Measurements from ENCODE around the gene IL15.

IL15 gene

DNA sequence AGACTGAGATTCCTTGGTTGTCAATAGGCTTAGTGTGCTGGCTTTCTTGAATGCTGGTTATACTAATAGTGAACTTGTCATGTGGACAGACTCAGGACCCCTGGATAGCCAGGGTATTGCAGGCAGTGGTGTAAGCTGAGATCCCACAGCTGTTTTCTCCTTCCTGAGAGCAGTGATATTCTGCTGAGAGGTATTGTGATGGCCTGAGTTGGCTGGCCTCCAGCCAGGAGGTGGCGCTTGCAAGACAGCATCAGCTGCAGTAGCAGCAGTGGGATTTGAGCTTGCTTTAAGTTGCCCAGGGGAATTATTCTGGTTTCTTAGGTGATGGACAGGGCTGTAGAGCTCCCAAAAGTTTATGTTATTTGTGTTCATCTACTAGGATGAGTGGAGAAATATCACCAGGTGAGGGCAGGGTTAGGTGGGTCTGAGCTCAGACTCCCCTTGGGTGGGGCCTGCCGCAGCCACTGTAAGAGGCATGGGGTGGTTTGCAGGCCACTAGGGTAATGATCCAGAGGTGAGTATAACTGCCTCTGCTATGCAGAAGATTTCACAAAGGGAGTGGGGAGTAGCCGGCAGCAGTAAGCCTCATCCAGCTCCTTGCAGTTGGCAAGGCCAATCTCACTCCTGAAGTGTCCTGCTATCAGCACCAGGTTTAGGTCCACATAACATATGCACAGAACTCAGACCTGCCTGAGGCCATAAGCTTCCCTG lies 66.2 kb downstream of the IL15 start:
- no peak overlapping the region for H3K4me3 Mint-ChIP-seq
- peaks cover 7% of the 10 kb centered on the region for H3K4me1 Mint-ChIP-seq
- H3K27me3 Mint-ChIP-seq (ENCODE audit: low read depth) = no peaks in the 10 kb centered on the region
- H3K9me3 Mint-ChIP-seq = peaks cover 39% of the 10 kb centered on the region
- TF ChIP-seq, protein P1, sequence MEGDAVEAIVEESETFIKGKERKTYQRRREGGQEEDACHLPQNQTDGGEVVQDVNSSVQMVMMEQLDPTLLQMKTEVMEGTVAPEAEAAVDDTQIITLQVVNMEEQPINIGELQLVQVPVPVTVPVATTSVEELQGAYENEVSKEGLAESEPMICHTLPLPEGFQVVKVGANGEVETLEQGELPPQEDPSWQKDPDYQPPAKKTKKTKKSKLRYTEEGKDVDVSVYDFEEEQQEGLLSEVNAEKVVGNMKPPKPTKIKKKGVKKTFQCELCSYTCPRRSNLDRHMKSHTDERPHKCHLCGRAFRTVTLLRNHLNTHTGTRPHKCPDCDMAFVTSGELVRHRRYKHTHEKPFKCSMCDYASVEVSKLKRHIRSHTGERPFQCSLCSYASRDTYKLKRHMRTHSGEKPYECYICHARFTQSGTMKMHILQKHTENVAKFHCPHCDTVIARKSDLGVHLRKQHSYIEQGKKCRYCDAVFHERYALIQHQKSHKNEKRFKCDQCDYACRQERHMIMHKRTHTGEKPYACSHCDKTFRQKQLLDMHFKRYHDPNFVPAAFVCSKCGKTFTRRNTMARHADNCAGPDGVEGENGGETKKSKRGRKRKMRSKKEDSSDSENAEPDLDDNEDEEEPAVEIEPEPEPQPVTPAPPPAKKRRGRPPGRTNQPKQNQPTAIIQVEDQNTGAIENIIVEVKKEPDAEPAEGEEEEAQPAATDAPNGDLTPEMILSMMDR (IDR thresholded peaks at IDR 0.05; ENCODE audit: unreplicated experiment in 3 of 3) = no peak
- H3K36me3 Mint-ChIP-seq (ENCODE audit: low read depth) = no peaks in the 10 kb centered on the region
- no peak overlapping the region for H3K27ac Mint-ChIP-seq

DNA sequence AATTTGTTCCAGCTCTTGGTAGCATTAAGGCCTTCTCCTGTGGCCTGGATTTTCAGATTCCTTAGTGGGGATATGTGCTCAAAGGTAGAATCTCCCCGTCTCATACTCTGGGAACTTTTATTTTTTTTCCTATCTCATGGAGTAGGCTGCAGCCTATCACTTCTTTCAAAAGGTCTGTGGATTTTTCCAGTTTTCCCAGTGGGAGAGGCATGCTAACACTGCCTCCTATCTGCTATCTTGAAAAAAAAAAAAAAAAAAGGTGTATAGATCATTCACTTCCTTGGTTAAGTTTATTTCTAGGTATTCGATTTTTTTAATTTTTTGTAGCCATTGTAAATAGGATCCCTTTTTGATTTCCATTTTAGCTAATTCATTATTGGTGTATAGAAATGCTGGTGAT lies 67.1 kb downstream of the IL15 start:
- H3K4me1 Mint-ChIP-seq = peaks cover 7% of the 10 kb centered on the region
- H3K9me3 Mint-ChIP-seq = peaks cover 42% of the 10 kb centered on the region
- H3K27ac Mint-ChIP-seq = no peak overlapping the region
- H3K4me3 Mint-ChIP-seq = no peak overlapping the region
- TF ChIP-seq, protein P1 (IDR thresholded peaks at IDR 0.05; ENCODE audit: unreplicated experiment in 3 of 3) = no peak
- H3K27me3 Mint-ChIP-seq (ENCODE audit: low read depth) = no peaks in the 10 kb centered on the region
- H3K36me3 Mint-ChIP-seq (ENCODE audit: low read depth) = no peaks in the 10 kb centered on the region

DNA sequence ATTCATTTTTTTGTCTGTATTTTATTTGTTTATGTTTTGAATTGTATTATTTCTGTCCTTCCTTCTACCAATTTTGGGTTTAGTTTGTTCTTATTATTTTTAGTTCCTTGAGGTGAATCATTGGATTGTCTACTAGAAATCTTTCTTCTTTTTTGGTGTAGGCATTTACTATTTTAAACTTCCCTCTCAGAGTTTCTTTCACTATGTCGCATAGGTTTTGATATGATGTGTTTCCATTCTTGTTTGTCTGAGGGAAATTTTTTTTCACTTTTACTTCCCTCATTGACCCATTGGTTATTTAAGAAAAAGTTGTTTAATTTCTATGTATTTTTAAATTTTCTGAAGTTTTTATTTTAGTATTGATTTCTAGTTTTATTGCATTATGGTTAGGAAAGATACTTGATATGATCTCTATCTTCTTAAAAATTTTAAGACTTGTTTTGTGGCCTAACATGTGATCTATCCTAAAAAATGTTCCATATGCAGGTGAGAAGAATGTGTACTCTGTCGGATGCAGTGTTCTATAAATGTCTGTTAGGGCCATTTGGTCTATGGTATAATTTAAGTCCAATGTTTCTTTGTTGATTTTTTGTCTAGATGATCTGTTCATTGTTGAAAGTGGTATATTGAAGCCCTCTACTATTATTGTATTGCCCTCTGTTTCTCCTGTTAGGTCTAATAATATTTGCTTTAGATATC lies 68.8 kb downstream of the IL15 start:
- H3K4me3 Mint-ChIP-seq = no peak overlapping the region
- TF ChIP-seq, protein P1 (IDR thresholded peaks at IDR 0.05; ENCODE audit: unreplicated experiment in 3 of 3) = no peak
- peaks cover 36% of the 10 kb centered on the region for H3K9me3 Mint-ChIP-seq
- H3K4me1 Mint-ChIP-seq = peaks cover 7% of the 10 kb centered on the region
- H3K27ac Mint-ChIP-seq = no peak overlapping the region
- H3K36me3 Mint-ChIP-seq (ENCODE audit: low read depth) = no peaks in the 10 kb centered on the region
- H3K27me3 Mint-ChIP-seq (ENCODE audit: low read depth) = no peaks in the 10 kb centered on the region

DNA sequence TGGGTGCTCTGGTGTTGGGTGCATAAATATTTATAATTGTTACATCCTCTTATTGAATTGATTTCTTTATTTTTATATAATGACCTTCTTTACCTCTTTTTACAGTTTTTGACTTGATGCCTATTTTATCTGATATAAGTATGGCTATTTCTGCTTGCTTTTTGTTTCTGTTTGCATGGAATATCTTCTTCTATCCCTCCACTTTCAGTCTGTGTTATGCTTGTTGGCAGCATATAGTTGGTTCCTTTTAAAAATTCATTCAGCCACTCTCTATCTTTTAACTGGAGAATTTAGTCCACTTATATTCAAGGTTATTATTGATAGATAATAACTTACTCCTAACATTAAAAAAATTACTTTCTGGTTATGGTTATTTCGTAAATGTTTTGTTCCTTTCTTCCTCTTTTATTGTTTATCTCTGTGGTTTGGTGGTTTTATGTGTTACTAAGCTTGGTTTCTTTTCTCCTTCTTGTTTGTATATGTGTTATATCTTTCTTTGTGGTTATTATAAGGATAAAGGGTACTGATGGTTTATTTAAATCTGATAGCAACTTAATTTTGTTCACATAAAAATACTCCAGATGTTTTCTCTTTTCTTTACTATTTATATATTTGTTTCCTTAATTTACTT lies 69.5 kb downstream of the IL15 start:
- H3K36me3 Mint-ChIP-seq (ENCODE audit: low read depth) = no peaks in the 10 kb centered on the region
- H3K4me3 Mint-ChIP-seq = no peak overlapping the region
- TF ChIP-seq, protein P1 (IDR thresholded peaks at IDR 0.05; ENCODE audit: unreplicated experiment in 3 of 3) = no peak
- peaks cover 7% of the 10 kb centered on the region for H3K4me1 Mint-ChIP-seq
- no peaks in the 10 kb centered on the region for H3K27me3 Mint-ChIP-seq (ENCODE audit: low read depth)
- no peak overlapping the region for H3K27ac Mint-ChIP-seq
- peaks cover 34% of the 10 kb centered on the region for H3K9me3 Mint-ChIP-seq

DNA sequence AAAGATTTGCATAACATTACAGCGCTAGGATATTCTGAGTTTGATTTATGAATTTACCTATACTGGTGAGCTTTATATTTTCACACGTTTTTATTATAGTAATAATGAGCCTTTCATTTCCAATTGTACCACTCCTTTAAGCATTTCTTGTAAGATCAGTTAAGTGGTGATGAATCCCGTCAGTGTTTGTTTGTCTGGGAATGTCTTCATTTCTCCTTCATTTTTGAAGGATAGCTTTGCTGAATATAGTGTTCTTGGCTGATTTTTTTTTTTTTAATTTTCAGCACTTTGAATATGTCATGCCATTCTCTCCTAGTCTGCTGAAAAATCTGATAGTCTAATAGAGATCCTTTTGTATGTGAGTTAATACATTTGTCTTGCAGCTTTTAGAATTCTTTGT lies 70.1 kb downstream of the IL15 start:
- Mint-ChIP-seq H3K4me1 (peaks cover 7% of the 10 kb centered on the region), H3K36me3 (ENCODE audit: low read depth) (no peaks in the 10 kb centered on the region), H3K9me3 (peaks cover 34% of the 10 kb centered on the region), H3K27ac (no peak overlapping the region), H3K27me3 (ENCODE audit: low read depth) (no peaks in the 10 kb centered on the region), H3K4me3 (no peak overlapping the region)
- TF ChIP-seq, protein P1 (IDR thresholded peaks at IDR 0.05; ENCODE audit: unreplicated experiment in 3 of 3) = no peak
